ENCODE measurements around the gene RNF157.

RNF157 gene

GRCh38 chr17:76240461-76241203 lies at the start of gene RNF157:
Gene RNF157 (minus strand): TSS chr17:76240493. CDS start chr17:76240240, 253 bp downstream.
- DNase-seq, result peak in 1 of 2 experiments; percentile 47

DNA sequence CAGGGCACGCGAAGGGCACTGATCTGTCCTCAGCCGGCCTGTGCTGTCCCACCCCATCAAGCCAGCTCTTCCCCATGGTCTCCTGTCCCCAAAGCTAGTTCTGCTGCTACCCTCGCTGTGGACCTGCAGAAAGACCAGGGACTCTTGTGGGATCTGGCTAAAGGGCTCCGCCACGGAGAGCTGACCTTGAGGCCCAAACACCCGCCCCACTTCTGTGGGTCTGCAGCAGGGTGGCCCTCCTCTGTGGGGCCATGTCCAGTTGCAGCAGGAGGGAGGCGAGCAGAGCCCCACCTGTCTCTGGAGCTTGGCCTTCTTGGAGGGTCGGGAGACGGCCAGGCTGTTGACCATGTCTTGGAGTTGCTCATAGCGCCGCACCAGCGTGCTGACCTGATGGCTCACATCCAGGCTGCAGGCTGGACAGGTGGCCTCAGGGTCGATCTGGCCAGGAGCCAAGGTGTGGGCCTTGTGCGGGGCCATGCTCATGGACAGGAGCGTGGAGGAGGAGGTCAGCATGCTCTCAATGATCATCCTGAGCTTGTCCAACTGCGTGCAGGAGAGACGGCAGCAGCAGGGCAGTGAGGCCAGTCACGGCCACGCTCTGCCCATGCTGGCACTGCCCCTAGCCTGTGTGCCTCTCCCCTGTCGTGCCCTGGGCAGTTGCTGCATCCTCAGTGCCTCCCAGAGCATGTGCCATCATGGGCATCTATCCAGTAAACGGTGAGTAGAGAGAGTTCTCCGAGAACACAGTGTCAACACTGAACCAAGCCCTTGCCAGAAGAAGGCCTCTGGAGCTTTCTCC lies 41.5 kb upstream of the RNF157 start:
- no peak for DNase-seq

- DNase-seq, result no peak
These were observed 40.4 kb upstream of the RNF157 start for GRCh38 chr17:76280650-76281049.

- no peak for DNase-seq
These were observed 39.5 kb upstream of the RNF157 start for GRCh38 chr17:76279742-76280287.

DNA sequence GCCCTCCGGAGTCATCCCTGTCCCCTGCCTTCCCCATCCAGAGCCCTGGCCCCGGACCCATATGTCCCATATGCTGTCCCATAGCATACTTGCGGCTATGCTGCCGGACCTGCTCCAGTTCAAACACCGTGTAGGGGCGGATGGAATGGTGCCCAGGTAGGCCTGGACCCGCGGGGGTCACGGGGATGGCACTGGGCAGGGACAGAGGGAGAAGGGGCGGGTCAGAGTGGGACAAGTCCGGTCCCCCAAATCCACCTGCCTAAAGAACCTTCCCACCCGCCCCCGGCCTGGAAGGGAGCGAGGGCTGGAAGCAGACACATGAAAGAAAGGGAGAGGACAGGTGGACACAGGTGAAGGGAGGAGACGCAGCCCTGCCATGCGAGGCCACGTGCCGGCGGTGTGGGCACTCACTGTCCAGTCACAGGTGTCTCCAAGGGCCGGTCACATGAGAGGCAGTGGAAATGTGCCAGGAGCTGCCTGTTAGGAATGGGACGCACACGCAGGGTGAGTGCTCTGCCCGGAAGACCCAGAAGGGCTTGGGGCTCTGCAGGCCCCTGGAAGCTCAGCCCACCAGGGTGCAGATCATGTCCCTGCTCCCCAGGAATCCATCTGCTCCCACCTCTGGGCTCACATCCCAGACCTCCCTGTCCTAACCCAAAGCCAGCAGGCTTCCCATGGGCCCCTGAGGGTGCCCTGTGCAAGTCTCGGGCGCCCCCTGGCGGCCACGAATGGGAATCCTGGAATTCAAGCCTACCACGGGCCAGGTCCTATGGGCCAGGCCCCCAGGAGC lies 38.9 kb upstream of the RNF157 start:
- peak; percentile 80 to 86 for DNase-seq

DNA sequence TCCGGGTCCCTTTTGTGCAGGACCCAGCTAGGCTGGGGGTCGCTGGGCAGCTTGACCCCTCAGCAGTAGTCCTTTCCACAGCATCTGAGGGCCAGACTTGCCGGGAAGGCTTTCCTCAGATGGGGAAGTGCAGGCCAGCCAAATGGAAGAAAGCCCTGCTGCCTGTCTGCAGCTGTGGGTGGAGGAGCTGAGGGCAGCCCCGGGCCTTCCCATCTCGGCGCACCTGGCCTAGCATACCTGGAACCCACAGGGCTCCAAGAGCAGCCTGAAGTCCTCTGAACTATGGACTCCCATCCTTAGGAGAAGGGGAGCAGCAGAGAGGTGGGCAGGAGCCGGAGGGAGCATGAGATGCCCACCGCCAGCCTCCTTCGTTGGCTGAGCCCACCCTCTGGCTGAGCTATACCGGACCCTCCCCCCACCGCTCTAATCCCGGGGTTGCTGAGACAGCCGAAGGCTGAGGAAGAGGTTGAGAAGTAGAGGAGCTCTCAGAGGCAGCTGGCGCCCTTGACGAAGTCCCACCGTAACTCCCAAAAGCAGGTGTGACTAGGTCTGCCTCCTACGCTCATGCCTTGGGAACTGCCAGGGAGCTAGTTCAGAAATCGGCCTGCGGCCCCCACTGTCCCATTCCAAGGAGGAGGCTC lies 38.1 kb upstream of the RNF157 start:
- DNase-seq, result no peak

- DNase-seq, result no peak
These were observed 37.3 kb upstream of the RNF157 start for GRCh38 chr17:76277300-76278267.

GRCh38 chr17:76276461-76277299 lies 36.4 kb upstream of the RNF157 start:
- no peak for DNase-seq

DNA sequence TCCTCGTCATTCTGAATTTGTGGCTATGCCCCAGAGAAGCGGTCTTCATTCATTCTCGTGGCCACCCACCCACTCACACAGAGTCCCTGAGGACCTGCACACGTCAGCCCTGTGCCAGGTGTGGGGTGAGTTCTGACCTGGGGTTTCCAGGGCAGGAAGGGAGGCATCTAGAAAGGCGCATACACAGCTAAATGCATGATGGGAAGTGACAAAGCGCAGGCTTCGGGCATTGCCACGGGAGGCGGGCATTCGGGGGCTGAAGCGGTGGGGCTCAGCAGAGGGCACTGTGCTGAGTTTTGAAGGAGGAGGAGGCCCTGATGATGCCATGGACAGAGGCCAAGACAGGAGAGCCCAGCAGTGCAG lies 35.8 kb upstream of the RNF157 start:
- DNase-seq, result no peak

- no peak for DNase-seq
These were observed 35.2 kb upstream of the RNF157 start for GRCh38 chr17:76275382-76276068.

GRCh38 chr17:76274112-76274956 lies 34.0 kb upstream of the RNF157 start:
- no peak for DNase-seq

DNA sequence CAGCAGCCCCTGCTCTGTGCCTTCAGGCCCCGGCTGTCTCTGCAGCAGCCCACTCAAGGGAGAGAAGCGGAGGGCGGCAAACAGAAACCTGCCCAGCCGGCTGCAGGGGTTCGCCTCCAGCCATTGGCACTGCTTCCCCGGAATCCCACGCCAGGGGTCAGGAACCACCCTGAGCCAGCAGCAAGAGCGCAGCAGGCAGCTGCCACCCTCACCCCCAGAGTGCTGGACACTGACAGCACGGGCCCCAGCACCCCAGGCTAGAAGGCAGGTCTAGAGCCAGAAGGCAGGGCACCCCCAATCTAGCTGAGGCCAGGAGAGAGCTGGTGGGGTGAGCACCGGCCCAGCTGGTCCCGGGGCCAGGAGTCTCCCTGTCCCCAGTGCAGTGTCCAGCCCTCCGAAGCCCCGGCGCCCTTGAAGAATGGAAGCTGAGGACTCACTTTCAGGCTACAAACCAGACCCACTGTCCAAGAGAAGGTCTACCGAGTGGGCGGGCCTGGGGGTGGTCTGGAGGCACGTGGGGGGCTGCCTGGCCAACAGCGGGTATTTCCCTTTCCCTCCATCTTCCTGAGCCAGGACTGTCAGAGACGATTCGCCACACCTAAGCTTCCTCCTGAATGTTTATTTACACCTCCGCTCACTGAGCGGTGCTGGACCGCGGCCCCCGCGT lies 33.3 kb upstream of the RNF157 start:
- DNase-seq, result no peak

DNA sequence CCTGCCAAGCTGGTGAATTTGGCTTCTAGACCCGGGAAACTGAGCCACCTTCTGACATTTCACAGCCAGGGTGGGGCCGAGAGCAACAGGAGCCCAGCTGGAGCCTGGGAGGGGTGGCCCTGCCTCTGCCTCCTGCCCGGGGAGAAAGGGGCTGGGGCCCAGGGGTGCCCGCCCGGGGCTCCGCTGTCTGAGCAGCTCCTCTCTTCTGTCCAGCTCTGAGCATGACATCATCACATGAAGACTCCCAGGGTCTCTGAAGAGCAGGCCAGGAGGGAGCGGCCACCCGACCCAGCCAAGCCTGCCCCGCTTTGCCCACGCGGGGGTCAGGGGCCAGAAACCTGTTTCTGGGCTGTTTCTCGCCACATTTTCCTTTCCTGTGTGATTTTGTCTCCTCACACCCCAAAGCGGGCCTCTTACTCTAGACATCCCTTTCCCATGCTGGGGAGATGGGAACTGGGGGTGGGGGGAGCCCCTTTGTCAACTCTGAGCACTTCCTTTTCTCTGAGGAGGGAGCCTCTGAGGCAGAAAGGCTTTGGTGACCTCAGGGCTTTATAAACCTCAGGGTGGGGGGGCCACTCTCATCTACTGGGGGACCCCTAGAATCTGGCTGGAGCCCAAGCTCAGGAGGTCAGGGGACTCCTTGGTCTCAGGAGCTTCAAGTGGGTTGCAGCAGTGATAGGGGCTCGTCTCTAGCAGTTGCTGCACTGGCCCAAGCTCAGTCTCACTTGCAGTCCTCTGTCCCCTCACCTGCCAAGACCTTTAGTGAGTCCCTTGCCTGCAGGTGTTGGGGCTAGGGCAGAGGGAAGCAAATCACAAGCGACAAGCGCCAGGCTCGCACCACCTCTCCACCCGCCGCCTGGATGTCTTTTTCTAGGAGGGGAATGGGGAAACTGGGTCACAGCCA lies 32.5 kb upstream of the RNF157 start:
- peak in 1 of 2 experiments; percentile 17 for DNase-seq

- no peak for DNase-seq
These were observed 31.6 kb upstream of the RNF157 start for GRCh38 chr17:76271669-76272540.

GRCh38 chr17:76270770-76271668 lies 30.7 kb upstream of the RNF157 start:
- DNase-seq, result no peak
